CD4-positive, alpha-beta T cell treated with Interleukin-2 at 100 ng/mL for 4 hours (primary cell): ENCODE results near the gene NRG2.
A peak's percentile ranks its signal among the peaks of the same experiment; 100 is the strongest.

Source experiments
- DNase-seq: peaks from one replicate; pipeline ENCODE4 v3.0.0-alpha.2; 2020; ENCODE audit warnings: low spot score

NRG2 gene

GRCh38 chr5:139903450-139903794 lies 139.7 kb downstream of the NRG2 start:
- DNase-seq, result no peak

- DNase-seq, result no peak
These were observed 141.1 kb downstream of the NRG2 start for GRCh38 chr5:139901986-139902385.

GRCh38 chr5:139901251-139901575 lies 141.9 kb downstream of the NRG2 start:
- no peak for DNase-seq

GRCh38 chr5:139900546-139901250 lies 142.4 kb downstream of the NRG2 start:
- DNase-seq, result no peak

GRCh38 chr5:139898981-139899380 lies 144.1 kb downstream of the NRG2 start:
- no peak for DNase-seq

GRCh38 chr5:139897982-139898381 lies 145.1 kb downstream of the NRG2 start:
- no peak for DNase-seq

GRCh38 chr5:139897342-139897741 lies 145.8 kb downstream of the NRG2 start:
- peak; percentile 0 for DNase-seq

- DNase-seq, result no peak
These were observed 146.4 kb downstream of the NRG2 start for GRCh38 chr5:139896718-139897117.

GRCh38 chr5:139895647-139896046 lies 147.5 kb downstream of the NRG2 start:
- no peak for DNase-seq

GRCh38 chr5:139895046-139895445 lies 148.1 kb downstream of the NRG2 start:
- DNase-seq, result no peak

GRCh38 chr5:139893873-139894272 lies 149.2 kb downstream of the NRG2 start:
- DNase-seq, result no peak

GRCh38 chr5:139889410-139889809 lies 153.7 kb downstream of the NRG2 start:
- DNase-seq, result no peak

GRCh38 chr5:139888370-139888769 lies 154.7 kb downstream of the NRG2 start:
- DNase-seq, result no peak

GRCh38 chr5:139886213-139886612 lies 156.9 kb downstream of the NRG2 start:
- no peak for DNase-seq

GRCh38 chr5:139885857-139886208 lies 157.3 kb downstream of the NRG2 start:
- DNase-seq, result no peak

- DNase-seq, result no peak
These were observed 157.8 kb downstream of the NRG2 start for GRCh38 chr5:139885172-139885856.

GRCh38 chr5:139884734-139885133 lies 158.4 kb downstream of the NRG2 start:
- no peak for DNase-seq

GRCh38 chr5:139884144-139884543 lies 159.0 kb downstream of the NRG2 start:
- no peak for DNase-seq

- DNase-seq, result no peak
These were observed 160.0 kb downstream of the NRG2 start for GRCh38 chr5:139882961-139883539.

GRCh38 chr5:139882316-139882715 lies 160.8 kb downstream of the NRG2 start:
- no peak for DNase-seq

GRCh38 chr5:139881143-139881733 lies 161.9 kb downstream of the NRG2 start:
- no peak for DNase-seq

GRCh38 chr5:139880416-139881142 lies 162.5 kb downstream of the NRG2 start:
- no peak for DNase-seq

- no peak for DNase-seq
These were observed 165.0 kb downstream of the NRG2 start for GRCh38 chr5:139878093-139878492.
